HCT116 (cell line): ENCODE data around the gene SNX10. TPM values are rescaled to one million over a fixed set of nuclear protein-coding genes. Genes with fewer than 3 reads are reported as not detected.

ENCODE experiments used
- ATAC-seq: fragments of 200-7000 bp; cut with Tn5 transposase; 2 replicates; pipeline ENCODE4 v1.9.1; 2020; ENCODE audit warnings: mild to moderate bottlenecking, moderate library complexity
- BruUV-seq: library from RNA; stranded (reverse); fragments of 400-500 nt; replicated peaks from 2 replicates; lab custom pipeline; 2021; lab: Mats Ljungman, UMichigan
- CTCF ChIA-PET: fragments of 300-600 bp; sonication (Branson Sonifier 250); formaldehyde crosslinking; loops from one replicate; lab custom pipeline; 2021; ENCODE audit warnings: antibody characterized with exemption; lab: Charles Lee
- POLR2A ChIA-PET: fragments of 300-600, 350-600 bp; sonication (Branson Sonifier 250); formaldehyde crosslinking; loops from one replicate; lab custom pipeline; 2021; ENCODE audit warnings: antibody characterized with exemption; lab: Charles Lee
- RAD21 ChIA-PET, 2 experiments: fragments of 300-600 bp; sonication (Branson Sonifier 250); formaldehyde crosslinking; loops; one replicate each; lab custom pipeline; 2023; ENCODE audit warnings: low total read pairs in 2 of 2; ENCODE audit not compliant: uncharacterized antibody in 2 of 2, unreplicated experiment in 2 of 2, low non-redundant PET in 1 of 2; lab: Charles Lee
- DNase-seq: peaks from one replicate; pipeline ENCODE4 v3.0.0-alpha.2; 2010; ENCODE audit warnings: low read depth, low spot score
- H2AFZ ChIP-seq: fragments of 200-600 bp; shearing (Covaris generic), sonication (generic); 2 replicates; pipeline ENCODE4 v1.6.1; 2017; ENCODE audit warnings: low read depth, mixed run types, mixed read lengths, antibody characterized with exemption, low read length; ENCODE audit not compliant: poor library complexity, severe bottlenecking
- H3K27ac ChIP-seq: 2 replicates; pipeline ENCODE4 v1.5.1; 2012; ENCODE audit warnings: low read depth, low read length
- H3K27me3 ChIP-seq: fragments of 200-600 bp; sonication (generic); 2 replicates; pipeline ENCODE4 v1.6.1; 2016; ENCODE audit warnings: mixed run types, low read length, mixed read lengths; ENCODE audit not compliant: insufficient read depth
- H3K36me3 ChIP-seq, 2 experiments: fragments of 200-500 bp in 1 of 2; fragments of 200-600 bp in 1 of 2; sonication (Bioruptor generic) in 1 of 2; sonication (generic) in 1 of 2; 2 replicates each; pipeline versions ENCODE4 v1.5.1 to v1.6.1; 2014 to 2016; ENCODE audit warnings: low read length in 2 of 2, inconsistent platforms in 1 of 2, mixed read lengths in 1 of 2, mixed run types in 1 of 2; ENCODE audit not compliant: insufficient read depth in 2 of 2, control insufficient read depth in 1 of 2
- H3K4me1 ChIP-seq, 2 experiments: fragments of 200-600 bp in 1 of 2; sonication (generic) in 1 of 2; 2 replicates each; pipeline versions ENCODE4 v1.5.1 to v1.6.1; 2012 to 2017; ENCODE audit warnings: low read length in 2 of 2, inconsistent platforms in 1 of 2, mild to moderate bottlenecking in 1 of 2, mixed read lengths in 1 of 2, mixed run types in 1 of 2, moderate library complexity in 1 of 2; ENCODE audit not compliant: insufficient read depth in 2 of 2, control insufficient read depth in 1 of 2
- H3K4me2 ChIP-seq: fragments of 200-600 bp; sonication (generic); 2 replicates; pipeline ENCODE4 v1.6.1; 2017; ENCODE audit warnings: mixed run types, low read length, mixed read lengths
- H3K4me3 ChIP-seq, 2 experiments: fragments of 200-600 bp in 1 of 2; sonication (generic) in 1 of 2; replicated peaks in 1 of 2; 2 replicates each; pipeline ENCODE4 v1.5.1; 2011 to 2016; ENCODE audit warnings: low read length in 2 of 2, control low read depth in 1 of 2, low read depth in 1 of 2, mild to moderate bottlenecking in 1 of 2, mixed read lengths in 1 of 2, mixed run types in 1 of 2
- H3K79me2 ChIP-seq: fragments of 200-600 bp; sonication (generic); 2 replicates; pipeline ENCODE4 v1.6.1; 2017; ENCODE audit warnings: mild to moderate bottlenecking, mixed run types, low read length, moderate library complexity, mixed read lengths; ENCODE audit not compliant: insufficient read depth
- H3K9ac ChIP-seq: fragments of 200-600 bp; sonication (generic); 2 replicates; pipeline ENCODE4 v1.6.1; 2016; ENCODE audit warnings: low read length, mixed read lengths
- H3K9me2 ChIP-seq: fragments of 200-600 bp; sonication (generic), shearing (Covaris generic); 2 replicates; pipeline ENCODE4 v1.6.1; 2017; ENCODE audit warnings: mixed run types, mild to moderate bottlenecking, moderate library complexity; ENCODE audit not compliant: insufficient read depth
- H3K9me3 ChIP-seq, 2 experiments: fragments of 200-500 bp in 1 of 2; fragments of 200-600 bp in 1 of 2; sonication (Bioruptor generic) in 1 of 2; sonication (generic) in 1 of 2; 2 replicates each; pipeline ENCODE4 v1.6.1; 2014 to 2017; ENCODE audit warnings: low read length in 2 of 2, mixed read lengths in 2 of 2, inconsistent platforms in 1 of 2, low read depth in 1 of 2, mild to moderate bottlenecking in 1 of 2, mixed run types in 1 of 2, moderate library complexity in 1 of 2; ENCODE audit not compliant: control insufficient read depth in 1 of 2, insufficient read depth in 1 of 2
- H4K20me1 ChIP-seq: fragments of 200-600 bp; sonication (generic), shearing (Covaris generic); 2 replicates; pipeline ENCODE4 v1.6.1; 2017; ENCODE audit warnings: mixed run types, mild to moderate bottlenecking, moderate library complexity; ENCODE audit not compliant: insufficient read depth
- CBX3 ChIP-seq: IDR thresholded peaks from 2 replicates; pipeline ENCODE4 v1.6.1; 2012; ENCODE audit warnings: low read depth
- CEBPB ChIP-seq: IDR thresholded peaks from 2 replicates; pipeline ENCODE4 v1.6.1; 2012; ENCODE audit warnings: low read depth
- EGR1 ChIP-seq: IDR thresholded peaks from 2 replicates; pipeline ENCODE4 v1.6.1; 2012; ENCODE audit warnings: low read depth
- ELF1 ChIP-seq: IDR thresholded peaks from 2 replicates; pipeline ENCODE4 v1.6.1; 2012; ENCODE audit warnings: low read depth, borderline replicate concordance
- EZH2 ChIP-seq: fragments of 200-600 bp; sonication (generic); IDR thresholded peaks from 2 replicates; pipeline ENCODE4 v1.6.1; 2017; ENCODE audit warnings: antibody characterized with exemption, mixed run types
- POLR2A ChIP-seq: IDR thresholded peaks from 2 replicates; pipeline ENCODE4 v1.7.0; 2011; ENCODE audit warnings: borderline replicate concordance; ENCODE audit not compliant: insufficient read depth, insufficient read length; ENCODE audit errors: extremely low read depth
- RAD21 ChIP-seq: IDR thresholded peaks from 2 replicates; pipeline ENCODE4 v1.6.1; 2012; ENCODE audit warnings: low read depth, mild to moderate bottlenecking
- YY1 ChIP-seq: IDR thresholded peaks from 2 replicates; pipeline ENCODE4 v1.6.1; 2011; ENCODE audit warnings: low read length, low read depth, moderate library complexity, mild to moderate bottlenecking; ENCODE audit not compliant: insufficient replicate concordance; ENCODE audit errors: extremely low read depth
- ZBTB33 ChIP-seq: IDR thresholded peaks from 2 replicates; pipeline ENCODE4 v1.6.1; 2011; ENCODE audit warnings: mild to moderate bottlenecking, low read length, moderate library complexity; ENCODE audit not compliant: insufficient replicate concordance; ENCODE audit errors: extremely low read depth
- ZFX ChIP-seq: fragments of 450-650 bp; IDR thresholded peaks from 2 replicates; pipeline ENCODE4 v1.6.1; 2017
- intact Hi-C: fragments of 100-400 bp; cut with micrococcal nuclease; formaldehyde crosslinking; loops from 2 replicates; pipeline ENCODE4 v1.10.0; 2022
- total RNA-seq: library from RNA; stranded (reverse); gene quantifications from one replicate; pipeline ENCODE4 v1.2.1, GENCODE V29; 2021; ENCODE audit not compliant: unreplicated experiment

Gene SNX10
- total RNA-seq, 1 experiment from 2014 or later, result 26.9 TPM

GRCh38 chr7:26404189-26404996 lies 112.7 kb downstream of the SNX10 start:
- Histone ChIP-seq H3K9me3 (no peaks in the 10 kb centered on the region), H3K36me3 (no peaks in the 10 kb centered on the region), H3K4me3 (no peak overlapping the region), H3K79me2 (no peaks in the 10 kb centered on the region), H2AFZ (no peak overlapping the region), H3K4me2 (no peak overlapping the region), H3K9me2 (no peaks in the 10 kb centered on the region), H3K4me1 (peaks cover 3 to 4% of the 10 kb centered on the region in 2 experiments; a peak in 3 of 4 replicates), H3K27ac (no peak overlapping the region), H4K20me1 (no peaks in the 10 kb centered on the region), H3K9ac (no peak overlapping the region), H3K27me3 (no peaks in the 10 kb centered on the region)
- no peak for DNase-seq
- ChIA-PET CTCF (no interaction called here), POLR2A (no interaction called here), RAD21 (interaction anchor here in 1 of 2 experiments (0.5 kb wide), 1 partner anchor 345 kb away, joined by 3 read pairs; no protein-coding TSS in a partner anchor)
- no TSS peak for BruUV-seq
- ATAC-seq, result no peak
- intact Hi-C loops, result no loop called here
- TF ChIP-seq RAD21 (no peak), ZFX (no peak), CEBPB (no peak), YY1 (no peak), ELF1 (no peak), CBX3 (no peak)

- H3K9ac ChIP-seq, result no peak overlapping the region
- H3K27me3 ChIP-seq, result no peaks in the 10 kb centered on the region
- no peaks in the 10 kb centered on the region for H3K36me3 ChIP-seq
- H3K27ac ChIP-seq, result no peak overlapping the region
- H3K9me2 ChIP-seq, result no peaks in the 10 kb centered on the region
- intact Hi-C loops, result no loop called here
- no peaks in the 10 kb centered on the region for H3K4me1 ChIP-seq
- no peaks in the 10 kb centered on the region for H4K20me1 ChIP-seq
- H3K4me2 ChIP-seq, result no peak overlapping the region
- H3K9me3 ChIP-seq, result no peaks in the 10 kb centered on the region
- no peak overlapping the region for H3K4me3 ChIP-seq
- DNase-seq, result no peak
- POLR2A ChIA-PET, result no interaction called here
- RAD21 ChIA-PET, result no interaction called here
- no peak for TF ChIP-seq ZBTB33
- no peak for TF ChIP-seq POLR2A
- TF ChIP-seq EZH2, result no peak
- no peak for TF ChIP-seq EGR1
- CTCF ChIA-PET, result no interaction called here
- no peak overlapping the region for H2AFZ ChIP-seq
- H3K79me2 ChIP-seq, result no peaks in the 10 kb centered on the region
- no peak for ATAC-seq
- no TSS peak for BruUV-seq
These were observed 114.8 kb downstream of the SNX10 start for GRCh38 chr7:26406433-26406832.
